GM10847 (cell line): ENCODE results near the gene MAPK8.

ENCODE experiments used
- POLR2A ChIP-seq: IDR thresholded peaks from 2 replicates; pipeline ENCODE4 v1.6.1; 2011; ENCODE audit not compliant: insufficient read length; ENCODE audit errors: extremely low read depth

The MAPK8 gene

DNA sequence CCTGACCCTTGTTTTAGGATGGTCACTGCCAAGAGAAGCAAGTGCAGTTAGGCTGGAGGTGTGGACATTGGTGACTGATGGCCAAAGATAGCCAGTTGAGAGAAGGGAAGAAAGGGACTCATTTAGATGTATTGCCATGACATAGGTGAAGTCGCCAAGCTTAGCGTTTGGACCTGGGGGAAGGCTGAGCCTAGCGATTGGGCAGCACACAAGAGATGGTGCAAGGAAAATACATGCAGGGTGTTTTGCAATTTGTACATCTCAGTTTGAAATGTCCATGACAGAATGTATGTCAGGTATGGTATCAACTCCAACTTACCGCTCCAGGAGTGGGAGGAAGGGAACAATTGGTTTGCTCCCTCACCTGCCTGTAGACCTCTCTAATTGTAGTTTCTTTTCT, 134.3 kb downstream of the MAPK8 start:
- no peak for TF ChIP-seq POLR2A

DNA sequence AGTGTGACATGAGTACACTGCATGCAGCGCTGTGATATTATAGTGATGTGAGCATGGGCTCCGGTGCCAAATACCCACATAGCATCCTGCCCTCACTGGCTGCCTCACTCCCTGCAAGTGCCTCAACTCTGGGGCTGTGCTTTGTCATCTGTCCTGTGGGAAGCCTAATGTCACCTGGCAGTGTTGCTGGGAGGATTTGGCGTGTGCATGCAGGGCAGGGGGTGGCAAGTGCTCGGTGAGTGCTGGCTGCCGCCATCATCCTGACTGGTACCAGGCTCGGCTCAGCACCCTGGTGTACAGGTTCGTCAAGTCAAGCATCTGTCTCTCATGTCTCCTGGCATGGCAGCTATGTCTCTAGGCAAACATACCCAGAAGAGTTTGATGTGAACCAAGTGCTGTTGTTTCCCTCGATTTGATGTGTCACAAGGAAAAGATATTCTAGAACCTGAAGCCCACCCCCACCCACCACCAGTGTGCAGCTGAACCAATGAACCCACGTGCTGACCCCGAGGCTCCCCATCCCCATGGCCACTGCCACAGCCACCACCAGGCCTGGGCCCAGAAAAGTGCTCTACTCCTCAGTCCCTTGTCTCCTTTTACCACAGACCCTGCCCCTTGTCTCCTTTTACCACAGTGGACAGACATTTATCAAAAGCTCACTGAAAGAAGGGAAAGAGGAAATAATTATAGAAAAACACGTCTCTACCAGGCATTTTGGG, 135.8 kb downstream of the MAPK8 start:
- no peak for TF ChIP-seq POLR2A

DNA sequence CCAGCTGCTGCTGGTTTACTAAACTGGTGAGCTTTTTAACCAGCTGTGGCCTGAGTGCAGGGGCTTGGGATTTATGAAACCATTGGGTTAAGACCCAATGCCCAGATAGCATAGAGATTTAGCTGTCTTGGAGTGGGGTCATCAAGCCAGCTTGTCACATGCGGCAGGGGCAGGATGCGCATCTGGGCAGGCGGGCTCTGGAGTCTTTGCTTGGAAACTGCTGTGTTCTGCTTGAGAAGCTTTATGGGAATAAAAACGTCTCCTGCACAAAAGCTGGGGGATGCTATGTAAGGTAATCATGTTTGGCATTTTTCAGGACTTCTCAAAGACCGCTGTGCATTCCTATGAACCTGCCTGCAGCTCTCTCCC, 136.3 kb downstream of the MAPK8 start:
- TF ChIP-seq POLR2A, result no peak

DNA sequence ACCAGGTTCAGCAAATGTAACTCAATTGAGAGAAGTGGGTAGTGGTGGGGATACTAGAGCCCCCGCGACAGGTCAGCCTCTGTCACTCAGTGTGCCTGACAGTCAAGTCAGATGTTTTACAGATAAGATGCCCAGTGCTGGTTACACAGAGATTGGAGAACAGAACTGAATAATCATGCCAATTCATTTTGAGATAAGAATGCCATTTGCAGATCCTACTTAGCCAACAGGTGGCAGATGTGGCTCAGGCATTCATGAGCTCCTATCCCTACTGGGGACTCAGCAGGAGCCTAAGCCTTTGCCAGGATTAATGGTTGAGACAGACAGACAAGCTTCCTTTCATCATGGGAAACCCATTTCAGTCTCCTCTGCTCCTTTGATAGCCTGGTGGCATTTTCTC, 137.8 kb downstream of the MAPK8 start:
- TF ChIP-seq POLR2A, result no peak

DNA sequence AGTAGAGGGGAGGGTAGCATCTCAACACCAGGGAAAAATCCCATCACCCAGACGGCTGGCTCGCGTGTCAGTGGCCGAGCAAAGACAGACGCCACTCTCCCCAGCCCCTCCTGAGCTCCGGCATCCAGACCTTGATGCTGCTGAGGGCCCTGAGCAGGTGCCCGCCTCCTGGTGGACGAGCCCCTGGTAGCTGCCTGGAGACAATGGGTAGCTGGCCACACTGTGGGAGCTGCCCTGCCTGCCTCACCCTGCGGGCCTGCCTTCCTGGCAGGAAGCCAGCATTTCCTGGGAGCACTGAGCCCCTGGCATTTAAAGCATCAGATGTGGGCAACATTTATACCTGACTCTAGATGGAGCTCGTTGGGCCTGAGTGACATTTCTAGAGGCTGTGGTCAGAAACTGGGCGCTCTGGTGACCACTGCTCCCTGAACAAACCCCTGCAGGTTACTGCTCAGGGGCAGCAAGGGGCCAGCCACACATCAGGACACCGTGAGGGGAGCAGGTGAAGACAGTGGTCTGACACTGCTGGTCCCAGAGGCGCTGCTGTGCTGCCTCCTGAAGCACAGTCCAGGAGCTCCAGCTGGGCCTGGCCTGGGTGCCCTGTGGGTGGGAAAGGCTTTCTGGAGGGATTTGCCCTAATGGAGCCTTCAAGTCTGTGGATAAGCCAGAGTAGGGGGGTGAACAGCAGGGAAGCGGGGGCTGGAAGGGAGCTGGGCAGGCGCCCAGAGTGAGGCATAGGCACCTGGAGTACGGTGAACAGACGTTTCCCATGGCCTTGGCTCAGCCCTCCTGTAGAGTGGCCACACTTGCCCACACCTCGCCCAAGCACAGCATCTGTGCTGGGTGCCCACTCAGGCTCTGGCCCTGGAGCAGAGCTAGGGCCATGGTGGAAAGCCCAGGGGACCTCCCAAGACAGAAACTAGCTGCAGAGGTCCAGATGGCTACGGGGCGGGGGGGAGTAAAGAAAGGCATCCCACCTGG, 138.7 kb downstream of the MAPK8 start:
- TF ChIP-seq POLR2A, result no peak

DNA sequence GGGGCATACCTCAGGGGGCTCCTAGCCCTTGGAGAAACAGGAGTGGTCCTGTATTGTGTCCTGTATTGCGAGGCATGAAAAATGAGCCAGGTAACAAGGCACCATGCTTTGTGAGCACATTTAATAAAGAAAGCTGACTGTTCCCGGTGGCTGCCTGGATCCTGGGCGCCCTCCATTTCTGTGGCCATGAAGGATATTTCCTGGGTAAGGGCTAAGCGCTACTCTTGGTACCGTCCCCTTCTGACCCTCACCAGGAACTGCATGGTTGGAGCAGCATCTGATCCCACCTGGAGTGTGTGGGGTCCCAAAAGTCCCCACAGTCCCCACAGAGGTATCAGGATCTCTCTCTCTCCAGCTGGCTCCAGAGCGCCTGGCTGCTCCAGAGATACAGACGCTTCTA, 139.5 kb downstream of the MAPK8 start:
- TF ChIP-seq POLR2A, result no peak

DNA sequence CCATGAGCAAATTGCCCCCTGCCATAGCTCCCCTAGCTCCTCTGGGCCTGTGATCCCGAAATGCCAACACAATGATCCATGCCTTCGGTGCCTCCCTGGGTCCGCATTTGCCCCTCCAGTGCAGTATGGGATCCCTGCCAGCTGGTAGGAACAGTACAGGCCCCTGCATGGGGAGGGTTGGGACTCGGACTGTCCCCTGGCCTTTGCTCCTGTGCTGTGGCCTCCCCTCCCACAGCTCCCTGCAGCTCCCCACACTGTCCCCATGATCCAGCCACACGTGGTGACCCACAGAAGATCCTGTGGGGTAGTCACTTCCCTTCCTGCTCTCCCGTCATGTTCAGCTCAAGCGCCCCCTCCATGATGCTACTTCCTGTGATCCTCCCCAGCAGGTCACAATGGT, 140.3 kb downstream of the MAPK8 start:
- TF ChIP-seq POLR2A, result no peak

DNA sequence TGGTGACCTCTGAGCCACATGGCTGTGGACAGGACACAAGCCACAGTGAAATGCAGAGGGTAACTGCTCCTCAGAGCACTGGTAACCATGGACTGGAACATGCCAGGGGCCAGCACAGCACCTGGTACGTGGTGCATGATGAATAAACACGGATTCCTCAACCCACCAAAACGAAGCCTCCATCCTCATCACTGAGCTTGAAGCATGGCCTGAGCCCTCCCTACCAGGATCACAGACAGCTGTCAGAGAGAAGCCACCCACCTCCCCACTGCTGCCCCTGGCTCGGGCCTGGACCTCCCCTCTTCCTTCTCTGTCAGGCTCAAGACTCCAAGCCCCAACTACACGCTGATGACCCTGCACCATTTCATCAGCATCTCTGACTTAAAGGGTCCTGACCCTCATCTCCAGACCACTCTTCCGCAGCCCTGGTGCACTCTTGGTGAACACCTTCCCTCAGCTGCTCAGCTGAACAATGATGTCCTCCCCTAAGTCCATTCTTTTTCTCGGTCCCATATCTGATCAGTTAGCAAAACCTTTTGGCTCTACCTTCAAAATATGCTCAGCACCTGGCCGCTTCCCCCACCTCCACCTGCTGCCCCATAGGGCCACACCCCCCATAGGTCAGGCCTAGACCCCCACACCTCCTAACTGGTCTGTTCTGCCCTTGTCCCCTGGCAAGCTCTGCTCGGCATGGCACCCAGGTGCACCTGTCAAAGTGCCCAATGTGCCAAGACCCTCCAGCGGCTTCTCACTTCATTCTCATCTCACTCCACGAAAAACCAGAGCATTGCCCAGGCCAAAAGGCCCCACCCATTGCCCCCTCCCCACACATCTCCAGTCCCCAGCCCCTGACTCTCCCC, 141.1 kb downstream of the MAPK8 start:
- TF ChIP-seq POLR2A, result no peak

DNA sequence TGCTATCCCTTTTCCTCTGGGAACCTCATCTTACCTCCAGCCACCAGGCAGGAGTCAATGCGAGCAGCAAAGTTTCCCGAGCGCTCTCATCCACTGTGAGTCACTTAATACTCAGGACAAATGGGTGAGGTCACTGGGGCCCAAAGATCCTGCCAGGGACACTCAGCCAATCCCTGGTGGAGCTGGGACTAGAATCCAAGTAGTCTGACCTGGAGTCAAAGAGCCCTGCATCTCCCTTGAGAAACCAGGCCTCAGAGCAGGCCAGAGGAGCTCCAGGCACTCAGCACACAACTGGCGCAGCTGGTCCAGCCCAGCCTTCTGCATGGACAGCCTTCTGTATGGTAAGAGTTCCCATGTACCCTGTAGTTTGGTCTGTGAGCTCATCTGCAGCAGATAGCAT, 142.3 kb downstream of the MAPK8 start:
- TF ChIP-seq POLR2A, result no peak

DNA sequence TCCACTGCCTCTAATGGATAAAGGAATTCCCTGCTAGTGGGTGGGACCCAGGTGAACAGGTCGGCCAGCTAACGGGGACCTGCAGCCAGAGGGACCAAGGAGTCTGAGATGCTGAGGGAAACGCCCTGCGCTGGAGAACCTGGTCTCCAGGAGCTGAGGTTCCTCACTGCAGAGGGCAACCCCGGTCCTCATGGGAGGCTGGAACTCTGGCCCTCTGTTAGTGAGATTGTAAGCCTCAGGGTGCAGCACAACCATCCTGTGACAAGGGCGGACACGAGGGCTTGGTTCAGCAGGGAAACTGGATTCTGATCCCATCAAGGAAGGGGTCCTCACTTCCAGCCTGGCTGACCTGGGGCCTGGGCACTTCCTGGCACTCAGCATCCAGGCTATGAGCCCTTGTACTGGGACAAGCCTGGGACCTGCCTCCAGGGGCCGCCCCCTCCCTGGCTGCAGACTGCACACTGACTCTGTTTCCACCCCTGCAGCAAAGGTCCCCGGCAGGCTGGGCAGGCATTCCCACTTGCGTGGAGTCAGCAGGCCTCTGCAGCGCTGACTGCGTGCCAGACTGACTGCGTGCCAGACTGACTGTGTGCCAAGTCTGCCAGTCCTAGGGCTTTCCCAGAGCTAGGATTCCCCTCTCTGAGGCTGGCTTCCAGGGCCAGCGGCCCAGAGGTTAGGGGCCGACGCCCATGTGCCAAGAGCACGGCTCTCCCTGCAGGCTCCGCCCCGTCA, 143.2 kb downstream of the MAPK8 start:
- no peak for TF ChIP-seq POLR2A

DNA sequence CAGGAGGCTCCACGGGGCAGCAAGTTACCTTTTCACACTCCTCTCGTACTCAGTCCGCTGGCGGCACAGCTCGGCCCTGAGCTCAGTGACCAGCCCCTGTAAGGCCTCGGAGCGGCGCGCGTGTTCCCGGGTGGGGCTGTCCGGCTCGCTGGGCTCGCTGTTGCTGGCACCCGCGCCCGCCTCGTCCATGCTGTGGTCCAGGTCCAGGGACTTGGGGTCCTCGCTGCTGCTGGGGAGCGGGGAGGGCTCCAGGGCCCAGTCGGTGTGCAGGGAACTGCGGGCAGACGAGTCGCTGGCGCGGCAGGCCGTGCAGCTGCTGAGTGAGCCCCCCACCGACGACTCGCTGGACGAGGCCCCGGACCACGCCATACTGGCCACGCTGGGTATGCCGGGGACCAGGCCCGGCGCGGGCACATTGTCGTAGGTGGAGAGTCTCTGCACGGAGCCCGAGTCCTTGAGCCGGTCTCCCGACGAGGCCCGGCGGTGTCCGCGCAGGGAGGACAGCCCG, 143.8 kb downstream of the MAPK8 start:
- TF ChIP-seq POLR2A, result no peak

DNA sequence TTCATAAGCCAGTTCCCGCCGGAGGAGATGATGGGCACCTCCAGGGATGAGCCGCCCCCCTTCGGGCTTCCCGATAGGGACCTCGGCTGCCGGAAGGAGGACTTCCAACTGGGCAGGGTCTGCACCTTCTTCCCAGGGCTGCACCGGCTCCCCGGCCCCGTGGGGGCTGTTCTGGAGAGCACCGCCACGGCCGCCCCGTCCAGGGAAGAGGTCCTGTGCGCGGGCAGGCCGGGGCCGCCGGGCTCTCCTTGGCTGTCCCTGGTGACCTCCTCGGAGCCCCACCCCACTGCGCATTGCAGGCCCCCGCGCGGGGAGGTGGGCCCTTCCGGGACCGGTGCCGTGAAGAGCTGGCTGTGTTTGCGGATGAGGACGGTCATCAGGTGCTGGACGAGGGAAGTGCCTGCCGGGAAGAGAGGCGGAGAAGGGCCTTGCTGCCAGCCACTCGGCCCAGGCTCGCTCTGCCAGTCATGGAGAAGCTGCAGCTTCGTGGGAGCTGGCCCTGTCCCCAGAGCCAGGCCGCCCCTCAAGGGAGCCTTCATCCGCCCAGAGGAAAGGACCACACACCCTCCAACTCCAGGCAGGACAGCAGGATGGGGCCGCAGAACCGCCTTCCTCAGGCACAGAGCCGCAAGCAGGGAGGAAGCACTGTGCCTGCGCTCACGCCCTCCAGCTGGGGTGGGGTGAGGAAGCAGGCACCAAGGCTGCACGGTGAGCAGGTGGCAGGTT, 144.4 kb downstream of the MAPK8 start:
- no peak for TF ChIP-seq POLR2A

DNA sequence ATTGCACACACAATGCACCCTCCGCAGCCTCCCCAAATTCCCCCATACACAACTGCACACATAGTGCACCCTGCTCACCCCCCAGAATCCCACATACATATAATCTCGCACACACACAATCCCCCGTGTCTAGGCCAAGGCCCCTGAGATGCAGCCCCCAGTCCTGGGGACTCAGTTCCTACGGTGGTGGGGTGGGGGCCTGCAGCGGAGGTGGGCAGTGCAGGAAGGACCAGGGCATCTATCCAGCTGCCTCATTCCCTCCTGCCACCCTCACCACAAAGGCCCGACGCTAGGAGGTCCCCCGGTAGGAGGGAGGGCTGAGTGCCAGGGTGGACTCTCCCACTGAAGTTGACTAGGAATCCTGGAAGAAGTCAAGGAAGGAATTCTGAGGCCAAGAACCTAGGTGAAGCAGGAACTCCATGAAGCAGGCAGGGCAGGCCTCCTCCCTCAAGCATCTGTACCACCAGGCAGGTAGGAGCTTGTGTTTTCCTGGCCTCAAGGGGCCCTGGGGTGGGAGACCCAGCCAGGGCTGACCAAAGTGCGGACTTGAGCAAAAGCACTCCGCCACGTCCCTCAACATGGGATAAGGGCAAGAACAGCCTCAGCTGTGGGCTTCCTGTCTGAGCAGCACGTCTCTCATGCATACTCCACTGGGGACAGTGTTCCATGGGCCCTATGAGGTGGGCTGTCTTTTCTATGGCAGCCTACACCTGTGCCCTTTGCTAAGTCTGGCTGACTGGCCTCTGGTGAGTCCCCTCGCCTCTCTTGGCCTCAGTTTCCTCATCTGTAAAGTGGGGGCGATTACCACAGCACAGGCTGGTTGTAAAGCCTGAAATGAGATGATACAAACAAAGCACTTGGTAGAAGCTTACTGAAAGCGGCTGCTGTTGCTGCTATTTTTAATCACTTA, 145.7 kb downstream of the MAPK8 start:
- TF ChIP-seq POLR2A, result no peak
